ENCODE measurements around the gene LEUTX.

Gene LEUTX

DNA sequence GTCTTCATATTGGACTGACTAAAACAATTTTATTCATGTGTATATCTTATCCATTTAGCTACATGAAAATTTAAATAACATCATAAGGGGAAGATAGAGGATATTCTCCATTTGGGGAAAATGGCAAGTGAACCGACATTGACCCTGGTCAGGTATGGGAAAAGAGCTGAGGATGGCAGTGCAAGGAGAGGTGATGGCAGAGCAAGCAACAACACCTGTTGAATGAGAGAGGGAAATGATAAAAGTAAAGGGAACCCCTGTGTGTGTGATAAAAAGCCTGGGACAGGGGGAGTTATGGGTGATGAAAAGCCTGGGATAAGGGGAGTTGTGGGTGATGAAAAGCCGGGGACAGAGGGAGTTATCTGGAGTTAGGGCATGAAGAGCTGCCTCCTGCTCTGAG is 44.8 kb upstream of the LEUTX start:
- TF ChIP-seq, protein P1, sequence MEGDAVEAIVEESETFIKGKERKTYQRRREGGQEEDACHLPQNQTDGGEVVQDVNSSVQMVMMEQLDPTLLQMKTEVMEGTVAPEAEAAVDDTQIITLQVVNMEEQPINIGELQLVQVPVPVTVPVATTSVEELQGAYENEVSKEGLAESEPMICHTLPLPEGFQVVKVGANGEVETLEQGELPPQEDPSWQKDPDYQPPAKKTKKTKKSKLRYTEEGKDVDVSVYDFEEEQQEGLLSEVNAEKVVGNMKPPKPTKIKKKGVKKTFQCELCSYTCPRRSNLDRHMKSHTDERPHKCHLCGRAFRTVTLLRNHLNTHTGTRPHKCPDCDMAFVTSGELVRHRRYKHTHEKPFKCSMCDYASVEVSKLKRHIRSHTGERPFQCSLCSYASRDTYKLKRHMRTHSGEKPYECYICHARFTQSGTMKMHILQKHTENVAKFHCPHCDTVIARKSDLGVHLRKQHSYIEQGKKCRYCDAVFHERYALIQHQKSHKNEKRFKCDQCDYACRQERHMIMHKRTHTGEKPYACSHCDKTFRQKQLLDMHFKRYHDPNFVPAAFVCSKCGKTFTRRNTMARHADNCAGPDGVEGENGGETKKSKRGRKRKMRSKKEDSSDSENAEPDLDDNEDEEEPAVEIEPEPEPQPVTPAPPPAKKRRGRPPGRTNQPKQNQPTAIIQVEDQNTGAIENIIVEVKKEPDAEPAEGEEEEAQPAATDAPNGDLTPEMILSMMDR (IDR thresholded peaks at IDR 0.05; ENCODE audit: low read depth, low read length, poor library complexity, severe bottlenecking): no peak
- no peak for TF ChIP-seq EZH2phosphoT487 (IDR thresholded peaks at IDR 0.05; ENCODE audit: borderline replicate concordance, low read length)
- no peak overlapping the region for H3K27ac ChIP-seq (ENCODE audit: low read depth, low read length)
- H3K4me2 ChIP-seq (ENCODE audit: low read length): no peak overlapping the region
- H3K79me2 ChIP-seq (ENCODE audit: control insufficient read depth, low read length): no peaks in the 10 kb centered on the region
- no peaks in the 10 kb centered on the region for H3F3A ChIP-seq (ENCODE audit: control insufficient read depth, insufficient read depth)
- peaks cover 19% of the 10 kb centered on the region for H3K27me3 ChIP-seq (ENCODE audit: control insufficient read depth, low read length)
- H3K4me1 ChIP-seq (ENCODE audit: control insufficient read depth, low read length): no peaks in the 10 kb centered on the region
- H4K20me1 ChIP-seq (ENCODE audit: control insufficient read depth, insufficient read depth, low read depth, low read length): no peaks in the 10 kb centered on the region
- no peaks in the 10 kb centered on the region for H3K36me3 ChIP-seq (ENCODE audit: control insufficient read depth, low read length)
- H3K9me2 ChIP-seq (replicated peaks; ENCODE audit: control insufficient read depth, low read length): no peaks in the 10 kb centered on the region
- no peak overlapping the region for H3K4me3 ChIP-seq (ENCODE audit: low read length)
- H3K9me3 ChIP-seq (ENCODE audit: control insufficient read depth, insufficient read depth, low read length): no peaks in the 10 kb centered on the region

- no peak overlapping the region for H3K27ac ChIP-seq (ENCODE audit: low read depth, low read length)
- H3K27me3 ChIP-seq (ENCODE audit: control insufficient read depth, low read length): peaks cover 22% of the 10 kb centered on the region
- H3K36me3 ChIP-seq (ENCODE audit: control insufficient read depth, low read length): no peaks in the 10 kb centered on the region
- no peaks in the 10 kb centered on the region for H3K4me1 ChIP-seq (ENCODE audit: control insufficient read depth, low read length)
- H3K9me2 ChIP-seq (replicated peaks; ENCODE audit: control insufficient read depth, low read length): no peaks in the 10 kb centered on the region
- H4K20me1 ChIP-seq (ENCODE audit: control insufficient read depth, insufficient read depth, low read depth, low read length): no peaks in the 10 kb centered on the region
- H3K9me3 ChIP-seq (ENCODE audit: control insufficient read depth, insufficient read depth, low read length): no peaks in the 10 kb centered on the region
- no peak overlapping the region for H3K4me3 ChIP-seq (ENCODE audit: low read length)
- H3F3A ChIP-seq (ENCODE audit: control insufficient read depth, insufficient read depth): no peaks in the 10 kb centered on the region
- no peak overlapping the region for H3K4me2 ChIP-seq (ENCODE audit: low read length)
- TF ChIP-seq, protein P1 (IDR thresholded peaks at IDR 0.05; ENCODE audit: low read depth, low read length, poor library complexity, severe bottlenecking): no peak
- no peak for TF ChIP-seq EZH2phosphoT487 (IDR thresholded peaks at IDR 0.05; ENCODE audit: borderline replicate concordance, low read length)
- no peaks in the 10 kb centered on the region for H3K79me2 ChIP-seq (ENCODE audit: control insufficient read depth, low read length)
Measured at GRCh38 chr19:39735688-39736087, 43.0 kb upstream of the LEUTX start.

GRCh38 chr19:39736088-39736487 is 42.6 kb upstream of the LEUTX start:
- Histone ChIP-seq H3K27me3 (ENCODE audit: control insufficient read depth, low read length) (peaks cover 22% of the 10 kb centered on the region), H3K4me2 (ENCODE audit: low read length) (no peak overlapping the region)

More at GRCh38 chr19:39736088-39736487, 42.6 kb upstream of the LEUTX start:
- H3K9me3 ChIP-seq (ENCODE audit: control insufficient read depth, insufficient read depth, low read length): no peaks in the 10 kb centered on the region
- no peak overlapping the region for H3K27ac ChIP-seq (ENCODE audit: low read depth, low read length)
- no peaks in the 10 kb centered on the region for H3K4me1 ChIP-seq (ENCODE audit: control insufficient read depth, low read length)
- no peaks in the 10 kb centered on the region for H3K36me3 ChIP-seq (ENCODE audit: control insufficient read depth, low read length)
- no peaks in the 10 kb centered on the region for H3K79me2 ChIP-seq (ENCODE audit: control insufficient read depth, low read length)
- no peaks in the 10 kb centered on the region for H3F3A ChIP-seq (ENCODE audit: control insufficient read depth, insufficient read depth)
- H3K4me3 ChIP-seq (ENCODE audit: low read length): no peak overlapping the region
- H3K9me2 ChIP-seq (replicated peaks; ENCODE audit: control insufficient read depth, low read length): no peaks in the 10 kb centered on the region
- H4K20me1 ChIP-seq (ENCODE audit: control insufficient read depth, insufficient read depth, low read depth, low read length): no peaks in the 10 kb centered on the region
- TF ChIP-seq EZH2phosphoT487 (IDR thresholded peaks at IDR 0.05; ENCODE audit: borderline replicate concordance, low read length): no peak
- TF ChIP-seq, protein P1 (IDR thresholded peaks at IDR 0.05; ENCODE audit: low read depth, low read length, poor library complexity, severe bottlenecking): no peak

Data from DOHH2 (cell line).